Right lung (tissue), 5 donors: ENCODE results near the gene IL1RAPL1. TPM values are rescaled to one million over a fixed set of nuclear protein-coding genes. Genes with fewer than 3 reads are reported as not detected.

Source experiments
- DNase-seq, 2 donors: peaks; one replicate each; pipeline ENCODE4 v3.0.0-alpha.2; 2013
- polyA plus RNA-seq, 5 donors: library from polyadenylated mRNA; unstranded; fragments of 120-200 nt; gene quantifications; one replicate each; pipeline versions ENCODE4 v1.2.1 to v1.2.3, GENCODE V29; 2013; ENCODE audit warnings: inconsistent platforms in 1 of 5, low replicate concordance in 1 of 5; ENCODE audit not compliant: insufficient read length in 5 of 5, insufficient read depth in 1 of 5

IL1RAPL1 gene
- polyA plus RNA-seq, 5 donors = 0.33 to 1.5 (median 0.90) TPM

DNA sequence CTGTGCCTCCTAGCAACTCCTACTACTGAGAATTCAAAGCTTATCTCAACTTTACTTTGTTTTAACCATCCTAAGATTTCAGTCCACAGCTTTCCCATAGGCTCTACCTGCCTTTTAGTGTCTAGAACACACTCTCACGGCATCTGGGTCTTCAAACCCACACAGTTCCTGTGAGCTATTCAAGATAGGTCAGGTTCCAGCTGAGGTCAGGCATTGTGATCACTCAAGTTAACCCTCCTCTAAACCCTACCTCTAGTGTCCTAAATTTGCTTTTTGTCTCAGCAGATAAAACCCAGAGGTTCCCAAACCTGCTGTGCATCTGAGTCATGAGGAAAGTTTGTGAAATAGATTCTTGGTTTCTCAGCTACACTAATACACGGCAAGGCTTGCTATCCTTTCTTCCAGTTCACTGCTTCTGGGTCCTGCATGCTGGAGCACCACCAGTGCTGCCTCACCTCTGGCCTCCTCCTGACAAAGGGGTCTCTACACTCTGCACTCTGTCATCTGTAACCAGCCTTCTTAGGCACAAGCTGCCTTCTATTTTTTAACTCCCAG lies 1303.5 kb downstream of the IL1RAPL1 start:
- DNase-seq = no peak

GRCh38 chrX:29902004-29902403 lies 1314.8 kb downstream of the IL1RAPL1 start:
- no peak for DNase-seq

GRCh38 chrX:29903360-29903759 lies 1316.1 kb downstream of the IL1RAPL1 start:
- no peak for DNase-seq

- no peak for DNase-seq
Observed at GRCh38 chrX:29911673-29912072, 1324.4 kb downstream of the IL1RAPL1 start.

DNA sequence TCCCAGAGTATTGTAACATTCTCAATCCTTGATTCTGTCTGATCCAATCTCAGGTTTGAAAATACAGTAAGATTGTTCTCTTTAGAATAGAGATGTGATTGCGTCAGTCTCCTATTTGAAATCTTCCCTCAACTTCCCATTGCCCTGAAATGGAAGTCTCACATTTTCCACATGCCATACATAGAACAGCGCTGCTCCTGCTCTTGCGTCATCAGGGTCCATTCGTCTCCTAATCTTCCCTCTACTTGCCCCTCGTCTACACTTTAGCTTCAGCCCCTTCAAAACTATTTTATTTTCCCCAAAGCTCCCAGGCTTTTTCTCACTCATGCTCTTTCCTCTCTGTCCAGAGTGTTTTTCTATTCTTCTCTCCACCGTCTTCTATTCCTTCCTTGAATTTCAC lies 1326.4 kb downstream of the IL1RAPL1 start:
- DNase-seq = no peak

GRCh38 chrX:29922607-29923006 lies 1335.4 kb downstream of the IL1RAPL1 start:
- DNase-seq = no peak

GRCh38 chrX:29926056-29926455 lies 1338.8 kb downstream of the IL1RAPL1 start:
- DNase-seq = no peak

- no peak for DNase-seq
Observed at GRCh38 chrX:29926659-29927058, 1339.4 kb downstream of the IL1RAPL1 start.

DNA sequence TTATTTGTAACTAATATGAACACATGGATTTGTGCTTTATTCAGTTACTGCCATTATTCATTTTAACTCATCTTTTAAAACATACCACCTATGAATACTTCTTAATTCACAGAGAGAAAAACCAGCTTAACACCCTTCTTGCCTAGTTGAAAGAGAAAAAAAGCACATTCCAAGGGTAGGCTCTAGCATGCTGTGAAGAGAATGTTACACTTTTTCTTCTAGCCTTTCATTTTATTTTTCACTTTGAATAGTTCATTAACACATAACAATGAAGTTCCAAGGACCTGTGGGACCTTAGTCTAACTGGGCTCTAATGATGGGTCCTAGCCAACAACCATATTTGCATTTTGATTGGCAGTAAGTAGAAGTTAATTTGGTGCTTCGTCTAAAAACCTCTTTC lies 1348.2 kb downstream of the IL1RAPL1 start:
- no peak for DNase-seq

DNA sequence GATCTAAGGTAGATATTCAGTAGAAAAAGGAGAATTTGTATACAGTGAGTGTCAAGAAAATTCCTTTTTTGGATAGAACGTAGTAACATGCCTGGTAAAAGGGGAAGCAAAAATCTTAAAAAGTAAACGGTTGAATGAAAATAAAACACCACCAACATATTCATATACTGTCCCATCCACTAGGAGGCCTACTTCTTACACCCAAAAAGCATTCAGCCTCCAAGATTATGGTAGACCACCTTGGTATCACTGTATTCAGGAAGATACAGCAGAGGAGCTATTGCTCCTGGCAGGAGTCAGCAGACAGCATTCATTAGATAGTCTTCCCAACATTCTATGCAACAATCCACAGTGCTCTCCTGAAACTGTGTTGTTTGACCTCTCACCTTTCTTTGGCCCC lies 1353.5 kb downstream of the IL1RAPL1 start:
- no peak for DNase-seq

DNA sequence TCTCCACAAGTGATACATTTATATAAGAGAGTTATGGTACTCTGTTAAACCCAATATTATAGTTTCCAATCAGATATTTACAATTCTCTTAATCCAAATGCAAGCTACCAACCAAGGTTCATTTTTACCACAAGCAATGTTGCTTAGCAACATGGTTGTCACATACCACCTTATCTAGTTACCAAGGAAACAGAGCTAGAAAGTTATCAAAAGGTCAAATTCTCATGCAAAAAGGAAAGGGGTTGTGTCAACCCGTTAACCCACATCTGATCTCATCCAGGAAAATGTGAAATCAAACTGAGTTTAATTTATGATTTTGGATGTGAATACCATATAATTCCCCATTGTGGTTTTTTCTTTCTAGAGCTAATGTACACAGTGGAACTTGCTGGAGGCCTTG lies 1354.0 kb downstream of the IL1RAPL1 start:
- no peak for DNase-seq

GRCh38 chrX:29947225-29947624 lies 1360.0 kb downstream of the IL1RAPL1 start:
- no peak for DNase-seq

GRCh38 chrX:29948653-29949052 lies 1361.4 kb downstream of the IL1RAPL1 start:
- no peak for DNase-seq

GRCh38 chrX:29952016-29952415 lies 1364.8 kb downstream of the IL1RAPL1 start:
- no peak for DNase-seq

- no peak for DNase-seq
Observed at GRCh38 chrX:29962061-29962460, 1374.8 kb downstream of the IL1RAPL1 start.

DNA sequence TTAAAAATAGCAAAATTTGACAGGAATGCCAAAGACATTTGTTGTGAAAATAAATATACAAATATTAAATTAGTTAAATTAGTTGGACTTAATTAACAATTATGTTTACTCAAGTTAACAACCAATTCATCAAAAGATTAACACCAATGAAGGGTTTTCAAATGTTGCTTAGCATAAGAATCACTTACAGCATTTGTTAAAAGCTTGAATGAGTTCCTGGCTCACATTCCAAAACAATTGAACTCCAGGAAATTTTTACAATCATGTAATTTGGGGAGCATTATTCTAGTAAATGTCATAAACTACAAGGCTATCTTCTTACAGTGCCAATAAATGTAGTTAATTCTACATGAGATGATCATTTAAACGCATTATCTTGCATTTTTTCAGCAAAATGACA lies 1378.4 kb downstream of the IL1RAPL1 start:
- no peak for DNase-seq

DNA sequence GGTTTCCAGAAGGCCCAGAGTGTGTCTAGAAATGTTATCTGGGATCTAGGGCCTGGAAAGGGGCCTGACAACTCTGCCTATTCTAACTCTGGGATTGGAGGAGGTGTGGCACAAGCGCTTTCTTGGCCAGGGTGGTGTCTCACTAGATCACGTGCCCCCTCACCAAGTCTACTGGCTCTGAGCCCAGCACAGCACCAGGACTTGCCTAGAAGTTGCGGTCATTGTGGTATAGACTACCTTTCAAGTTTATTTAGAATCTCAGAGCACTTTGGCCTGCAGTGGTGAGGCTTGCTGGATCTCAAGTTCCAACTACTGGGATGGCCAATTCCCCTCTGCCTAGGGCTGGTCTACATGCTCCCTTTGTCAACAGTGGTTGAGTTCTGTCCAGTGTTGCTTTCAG lies 1404.8 kb downstream of the IL1RAPL1 start:
- no peak for DNase-seq

- no peak for DNase-seq
Observed at GRCh38 chrX:30005813-30006212, 1418.6 kb downstream of the IL1RAPL1 start.
